NCI-H2107 (cell line): ENCODE results near the gene PKP1.

Experiments used
- DNase-seq: peaks from one replicate; lab custom pipeline; 2025; lab: John Stamatoyannopoulos, UW

PKP1 gene

DNA sequence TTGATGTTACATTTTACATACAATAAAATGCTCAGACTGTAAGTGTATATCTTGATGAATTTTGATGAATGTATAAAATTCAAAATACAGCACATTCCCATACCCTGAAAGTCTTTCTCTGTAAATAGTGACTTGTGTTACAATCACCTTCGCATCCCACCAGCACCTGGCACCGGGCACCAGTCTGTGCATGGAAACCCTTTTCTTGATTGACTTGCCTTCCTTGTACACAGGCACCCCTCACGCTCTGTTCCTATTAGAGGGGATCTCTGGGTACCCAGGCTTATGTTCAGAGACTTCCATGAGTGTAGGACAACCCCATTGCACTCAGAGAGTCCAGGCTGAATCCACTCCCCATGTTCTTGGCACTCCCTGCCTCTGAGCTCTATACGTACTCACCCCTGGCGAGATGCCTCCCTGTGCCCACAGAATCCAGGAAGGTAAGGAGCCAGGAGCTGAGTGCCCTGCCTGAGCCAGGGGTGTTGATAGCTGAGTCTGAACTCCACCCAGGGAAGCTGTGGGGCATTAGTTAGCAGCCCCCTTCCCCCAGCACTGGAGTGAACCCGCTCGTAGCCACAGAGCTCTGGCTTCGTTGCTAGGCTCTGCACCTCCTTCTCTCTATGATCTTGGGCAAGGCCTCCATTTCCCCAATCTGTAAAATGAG is 22.5 kb upstream of the PKP1 start:
- DNase-seq = no peak

DNA sequence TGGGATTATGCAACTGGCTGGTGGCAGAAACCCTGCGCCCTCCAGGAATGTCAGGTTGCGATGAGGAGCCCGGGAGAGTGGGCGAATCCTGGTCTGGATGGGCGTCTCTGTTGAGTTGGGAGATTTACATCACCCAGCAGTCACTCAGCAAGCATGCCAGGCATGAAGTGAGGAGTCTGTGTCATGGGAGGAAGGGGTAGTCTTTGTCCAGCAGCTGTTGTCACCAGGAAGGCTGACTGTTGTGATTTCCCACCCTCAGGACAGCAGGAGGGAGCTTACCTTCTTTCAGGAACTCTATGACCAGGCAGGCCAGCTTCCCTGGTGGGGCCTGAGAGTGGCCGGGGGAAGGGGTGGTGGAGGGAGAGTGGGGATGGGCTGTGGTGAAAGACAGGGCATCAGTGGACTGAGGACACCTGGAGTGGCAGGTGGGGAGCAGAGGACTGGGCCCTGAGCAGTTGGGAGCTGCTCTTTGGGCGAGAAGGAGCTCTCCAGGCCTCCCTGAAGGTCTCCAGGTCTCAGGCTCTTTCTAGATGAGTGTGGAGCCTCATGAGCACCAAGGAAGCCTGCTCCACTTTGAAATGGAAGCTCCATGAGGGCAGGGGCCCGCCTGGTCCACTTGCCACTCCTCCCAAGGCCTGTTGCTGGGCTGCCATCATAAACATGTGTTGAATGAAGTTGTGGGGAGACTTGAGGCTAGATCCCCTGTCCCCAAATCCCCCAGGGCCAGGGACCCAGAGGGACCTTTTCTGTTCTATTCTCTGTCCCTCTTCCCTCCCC is 21.3 kb upstream of the PKP1 start:
- DNase-seq = no peak

DNA sequence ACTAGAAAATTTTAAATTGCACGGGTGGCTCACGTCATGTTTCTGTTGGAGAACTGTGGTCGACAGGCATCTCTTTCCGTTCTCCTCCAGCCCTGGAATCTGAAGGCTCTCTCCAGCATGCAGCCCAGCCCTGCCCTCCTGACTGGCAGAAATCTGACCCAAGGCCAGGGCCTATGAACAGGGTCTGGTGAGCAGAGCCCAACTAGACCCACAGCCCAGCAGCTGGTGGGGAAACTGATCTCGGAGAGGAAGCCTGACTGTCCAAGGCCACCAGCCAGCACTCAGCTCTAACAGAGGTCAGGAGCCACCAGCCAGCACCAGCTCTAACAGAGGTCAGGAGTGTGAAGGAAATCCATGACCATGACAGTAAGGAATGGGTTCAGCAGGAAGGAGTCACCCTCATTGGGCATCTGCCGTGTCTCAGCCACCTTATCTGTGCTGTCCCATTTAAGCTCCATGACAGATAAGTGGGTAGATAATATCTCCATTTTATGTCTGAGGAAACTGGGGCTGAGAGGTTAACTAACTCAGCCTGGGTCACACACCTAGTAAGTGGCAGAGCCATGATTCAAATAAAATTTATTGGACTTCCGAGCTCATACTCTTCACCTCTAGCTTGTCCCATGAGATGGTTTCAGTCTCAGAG is 20.2 kb upstream of the PKP1 start:
- DNase-seq = no peak

DNA sequence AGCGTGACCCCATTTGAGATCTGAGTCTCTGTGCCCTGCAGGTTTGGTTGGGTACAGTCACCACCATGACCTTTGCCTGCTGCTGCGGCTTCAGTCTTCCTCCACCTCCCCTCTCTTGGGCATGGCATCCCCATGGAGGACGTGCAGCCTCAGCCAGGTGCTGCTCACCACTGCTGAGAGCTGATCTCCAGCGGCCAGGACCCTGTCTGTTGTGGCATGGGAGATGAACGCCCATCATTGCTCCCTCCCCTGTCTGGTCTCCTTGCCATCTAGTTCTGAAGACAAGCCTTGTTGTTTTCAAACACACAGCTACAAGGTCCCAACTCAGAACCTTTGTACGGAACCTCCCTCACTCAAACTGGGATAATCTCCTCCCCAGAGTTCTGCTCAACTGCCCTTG is 19.2 kb upstream of the PKP1 start:
- DNase-seq = no peak

DNA sequence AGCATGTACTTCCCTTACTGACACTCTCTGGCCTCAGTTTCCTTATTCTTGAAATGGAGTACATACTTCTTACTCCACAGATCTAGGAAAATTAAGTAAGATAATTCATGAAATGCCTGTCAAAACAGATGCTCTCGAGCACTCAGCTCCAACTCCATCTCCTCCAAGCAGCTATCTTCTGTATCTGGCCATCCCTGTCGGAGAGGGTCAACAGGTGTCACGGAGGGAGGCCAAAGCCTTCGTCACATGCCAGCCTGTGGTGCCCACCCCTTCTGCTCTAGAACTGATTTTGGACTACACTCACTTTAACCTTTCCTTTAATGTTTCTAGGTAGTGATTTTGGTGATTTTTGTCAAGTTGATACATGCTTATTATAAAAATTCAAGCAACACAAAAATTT is 18.8 kb upstream of the PKP1 start:
- DNase-seq = no peak

DNA sequence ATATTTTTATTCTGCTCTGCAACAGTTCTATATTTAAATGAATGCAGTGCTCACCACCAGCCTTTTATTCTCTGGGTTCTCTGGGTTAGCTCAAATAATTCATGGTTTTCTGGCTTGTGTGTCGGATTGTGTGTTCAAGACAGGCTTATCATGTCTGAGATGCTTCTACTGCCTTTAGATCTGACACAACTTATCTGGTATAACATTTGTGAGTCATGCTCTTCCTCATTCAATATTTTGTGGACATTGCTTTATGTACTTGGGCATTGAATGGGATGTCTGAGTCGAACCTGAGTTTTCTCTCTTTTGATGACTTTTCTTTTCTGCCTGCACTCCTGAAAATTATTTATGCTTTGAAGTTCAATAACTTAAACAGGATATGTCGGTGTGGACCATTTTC is 17.6 kb upstream of the PKP1 start:
- no peak for DNase-seq

DNA sequence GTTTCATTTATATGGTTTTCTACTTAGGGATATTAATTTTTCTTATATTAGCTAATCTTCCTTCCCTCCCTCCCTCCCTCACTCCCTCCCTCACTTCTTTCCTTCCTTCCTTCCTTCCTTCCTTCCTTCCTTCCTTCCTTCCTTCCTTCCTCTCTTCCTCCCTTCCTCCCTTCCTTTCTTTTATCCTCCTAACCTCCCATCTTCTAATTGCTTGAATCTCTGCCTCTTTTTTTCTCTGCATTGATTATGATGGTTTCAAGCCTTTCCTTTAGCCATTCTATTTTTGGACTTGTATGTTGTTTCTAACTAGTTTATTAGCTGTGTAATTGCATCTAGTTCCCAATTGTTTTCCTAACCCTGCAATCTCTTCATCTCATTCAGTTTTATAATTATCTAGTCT is 17.0 kb upstream of the PKP1 start:
- no peak for DNase-seq

DNA sequence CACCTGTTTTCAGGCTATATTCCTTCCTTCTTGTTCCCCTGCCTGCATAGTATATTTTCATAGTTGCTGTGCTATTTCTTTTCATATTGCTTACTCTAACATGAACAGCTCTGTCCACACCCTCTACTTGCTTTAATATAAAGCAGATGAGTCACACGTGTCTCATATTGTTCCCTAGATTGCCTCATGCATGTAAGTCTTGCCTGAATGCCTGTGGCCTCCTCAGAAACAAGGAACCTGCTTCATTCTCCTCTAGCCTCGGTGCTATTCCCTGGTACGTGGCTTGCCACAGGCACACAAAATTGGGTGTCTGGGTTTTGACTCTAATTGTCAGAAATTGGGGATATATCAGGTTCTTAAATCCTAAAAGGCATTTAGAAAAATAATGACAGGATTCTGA is 16.5 kb upstream of the PKP1 start:
- no peak for DNase-seq

DNA sequence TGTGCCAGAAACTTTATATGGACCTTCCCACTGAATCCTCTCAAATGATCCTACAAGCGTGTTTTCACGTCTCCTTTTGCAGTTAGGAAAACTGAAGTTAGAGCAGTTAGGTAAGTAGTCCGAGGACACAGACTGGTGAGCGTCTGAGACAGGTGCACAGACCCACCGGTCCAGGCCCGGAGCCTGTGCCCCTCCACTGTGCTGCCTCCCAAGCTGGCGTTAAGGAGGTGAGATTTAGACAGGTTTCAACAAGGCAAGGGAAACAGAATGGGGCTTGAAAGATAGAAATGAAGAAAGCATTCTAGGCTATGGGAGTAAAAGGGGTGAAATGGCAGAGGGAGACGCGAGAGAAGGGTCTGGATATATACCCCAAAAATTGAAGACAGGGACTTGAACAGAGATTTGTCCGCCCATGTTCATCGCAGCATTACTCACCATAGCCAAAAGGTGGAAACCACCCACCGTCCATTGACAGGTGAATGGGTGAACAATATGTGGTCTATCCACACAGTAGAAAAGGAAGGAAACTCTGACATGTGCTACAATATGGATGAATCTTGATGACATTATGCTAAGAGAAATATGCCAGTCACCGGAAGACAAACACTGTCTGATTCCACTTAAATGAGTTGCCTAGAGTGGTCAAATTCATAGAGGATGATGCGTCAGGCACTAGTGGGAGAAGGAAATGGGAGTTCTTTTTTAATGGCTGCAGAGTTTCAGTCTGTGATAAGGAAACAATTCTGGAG is 15.7 kb upstream of the PKP1 start:
- DNase-seq = no peak

DNA sequence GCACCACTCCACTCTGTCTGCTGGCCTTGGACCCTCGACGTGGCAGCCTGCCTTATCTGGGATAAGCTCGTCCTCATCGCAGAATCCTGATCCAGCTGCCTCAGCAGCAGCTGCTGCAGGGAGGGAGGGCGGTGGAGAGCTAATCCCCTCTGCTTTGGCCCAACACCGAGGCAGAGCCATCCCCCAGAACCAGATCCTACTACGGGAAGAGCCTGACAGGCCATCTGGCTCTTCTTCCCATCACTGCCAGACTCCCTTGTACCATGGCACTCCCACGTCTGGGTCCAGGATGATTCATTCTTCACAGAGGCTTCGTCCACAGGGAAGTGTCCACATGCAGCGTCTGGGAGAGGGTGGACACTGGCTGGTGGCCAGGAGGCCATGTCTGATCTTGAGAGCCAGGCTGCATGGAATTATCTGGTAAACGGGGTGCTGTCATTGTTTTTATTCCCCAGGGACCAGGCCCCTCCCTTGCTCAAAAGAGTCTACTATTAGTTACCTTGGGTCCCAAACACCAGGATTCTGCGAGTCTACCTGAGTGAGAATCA is 14.6 kb upstream of the PKP1 start:
- no peak for DNase-seq

DNA sequence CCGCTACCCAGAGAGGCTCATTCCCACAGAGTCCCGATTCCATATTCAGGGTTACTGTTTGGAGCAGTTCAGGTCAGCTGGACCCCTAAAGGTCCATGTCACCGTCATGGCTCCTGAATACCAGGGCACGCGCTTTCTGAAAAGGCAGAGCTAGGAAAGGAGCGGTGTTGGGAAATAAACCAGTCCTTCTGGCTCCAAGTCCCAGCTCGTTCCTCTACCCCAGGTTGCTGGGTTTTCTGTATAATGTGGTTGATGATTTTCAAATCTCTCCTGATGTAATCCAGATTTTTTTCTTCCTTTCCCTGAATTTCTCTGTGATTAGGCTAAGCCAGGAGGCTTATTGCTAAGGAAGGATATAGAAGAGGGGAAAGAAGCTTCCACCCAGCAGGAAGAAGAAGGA is 14.0 kb upstream of the PKP1 start:
- DNase-seq = no peak

DNA sequence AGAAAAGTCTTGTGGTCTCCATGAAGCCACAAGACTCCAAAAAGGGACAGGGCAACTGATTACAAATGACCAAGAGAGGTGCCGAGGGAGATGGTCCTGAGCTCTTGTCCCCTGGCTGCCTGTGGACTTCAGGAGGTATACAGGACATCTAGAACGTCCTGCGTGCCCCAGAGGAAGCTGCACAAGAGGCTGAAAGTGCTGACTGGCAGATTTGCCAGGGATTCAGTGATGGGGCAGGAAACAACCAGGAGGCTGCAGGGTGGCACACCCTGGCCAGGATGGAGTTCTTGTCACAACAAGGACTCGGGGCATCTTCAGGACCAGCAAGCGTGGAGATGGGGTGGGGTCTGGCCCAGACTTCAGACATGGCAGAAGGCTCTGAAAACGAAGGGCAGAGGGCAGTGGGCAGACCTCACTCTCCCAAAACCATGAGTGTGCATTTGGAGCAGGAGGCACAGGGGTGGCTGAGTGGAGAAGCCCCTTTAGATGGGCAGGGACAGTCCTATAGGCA is 13.4 kb upstream of the PKP1 start:
- no peak for DNase-seq

DNA sequence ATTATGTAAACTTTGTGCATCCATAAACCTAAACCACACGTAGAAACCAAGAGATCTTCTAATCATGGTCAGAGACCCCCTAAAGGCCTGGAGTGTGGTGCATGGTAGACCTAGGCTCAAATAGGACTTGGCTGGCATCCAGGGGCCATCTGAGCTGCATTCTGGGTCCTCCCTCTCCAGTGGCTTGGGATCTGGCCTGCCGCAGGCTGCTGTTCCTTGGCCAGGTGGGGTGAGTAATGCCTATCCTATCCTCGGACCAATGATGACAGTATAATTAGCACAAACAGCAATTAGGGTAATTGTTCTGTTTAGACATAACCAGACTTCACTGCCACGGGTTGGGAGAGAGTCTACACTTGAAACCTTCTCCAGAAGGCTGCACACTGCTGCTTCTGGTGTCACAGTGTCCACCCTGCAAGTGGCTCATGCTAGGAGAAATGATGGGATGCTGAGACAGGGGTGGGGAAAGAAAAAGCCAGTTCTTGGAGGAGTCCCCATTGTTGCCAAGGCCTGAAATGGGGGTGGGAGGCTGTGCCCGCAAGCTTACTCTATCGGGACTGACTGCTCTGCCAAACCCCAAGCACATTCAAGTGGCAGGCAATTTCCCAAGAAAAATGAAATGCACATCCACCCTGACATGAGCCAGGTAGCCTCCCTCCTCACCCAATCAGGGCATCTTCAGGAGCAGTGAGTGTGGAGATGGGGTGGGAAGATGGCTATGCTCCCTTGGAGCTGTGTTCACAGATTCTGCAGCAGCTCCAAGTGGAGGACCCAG is 12.5 kb upstream of the PKP1 start:
- no peak for DNase-seq

DNA sequence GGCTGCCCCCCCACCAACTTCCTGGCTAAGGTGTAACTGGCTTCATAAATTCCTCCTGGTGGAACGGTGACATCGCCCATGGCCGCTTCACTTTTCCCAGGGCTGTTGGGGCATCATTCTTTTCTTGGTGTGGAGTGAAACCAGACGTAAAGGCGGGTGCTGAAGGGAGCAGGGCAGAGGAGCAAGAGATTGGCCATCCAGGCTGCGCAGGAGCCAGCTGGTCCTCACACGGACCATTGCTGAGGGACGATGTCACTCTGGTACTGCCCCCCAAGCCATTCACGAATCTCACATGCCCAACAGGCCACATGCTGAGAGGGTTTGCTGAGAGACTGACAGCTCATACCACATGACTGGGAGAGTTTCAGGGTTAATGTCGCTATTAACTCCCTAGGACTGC is 10.5 kb upstream of the PKP1 start:
- DNase-seq = no peak

DNA sequence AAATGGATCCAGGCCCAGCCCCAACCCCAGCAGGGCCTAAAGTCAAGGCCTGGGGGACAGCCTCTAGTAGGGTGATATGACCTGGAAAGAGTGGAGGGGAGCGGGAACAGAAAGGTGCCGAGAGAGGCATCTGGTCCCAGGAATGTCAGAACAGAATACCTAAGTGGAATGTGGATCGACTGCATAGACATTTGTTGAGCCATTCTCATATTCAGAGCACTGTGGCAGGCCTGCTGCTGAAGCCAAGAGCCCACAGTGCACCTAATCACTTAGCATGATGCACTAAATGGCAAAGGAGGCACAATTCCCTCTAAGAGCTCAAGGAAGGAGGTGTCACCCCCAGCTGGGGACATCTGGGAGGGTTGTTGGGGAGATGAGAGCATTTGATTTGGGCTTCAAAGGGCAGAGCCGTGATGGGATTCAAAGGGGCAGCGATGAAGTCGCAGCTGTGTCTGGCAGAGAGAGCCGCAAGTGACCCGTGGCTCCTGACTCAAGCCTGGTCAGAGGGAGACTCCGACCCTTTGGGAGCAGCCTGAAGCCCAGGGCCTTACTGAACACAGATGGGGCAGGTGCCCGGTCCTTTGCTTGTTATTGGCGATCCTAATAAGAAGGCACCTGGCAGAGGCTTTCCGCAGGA is 8.6 kb upstream of the PKP1 start:
- DNase-seq = no peak

DNA sequence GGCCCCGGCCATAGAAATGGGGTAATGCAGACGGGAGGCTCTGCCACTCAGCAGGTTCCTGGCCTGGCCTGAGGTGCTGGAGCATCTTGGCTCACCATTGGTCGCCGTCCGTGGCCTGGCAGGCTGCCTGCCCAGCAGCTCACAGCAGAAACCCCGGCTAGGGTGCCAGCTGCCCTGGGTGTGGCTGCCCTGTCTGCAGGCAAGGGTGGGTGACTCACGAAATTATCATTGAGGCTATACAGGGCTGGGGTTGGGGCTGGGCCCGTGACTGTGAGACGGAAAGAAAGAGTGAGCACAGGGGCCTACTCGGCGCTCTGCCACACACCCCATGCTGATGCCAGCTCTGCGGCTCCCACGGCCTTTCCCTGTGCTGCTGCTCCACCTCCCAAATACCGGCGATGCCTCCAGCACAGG is 8.0 kb upstream of the PKP1 start:
- no peak for DNase-seq

DNA sequence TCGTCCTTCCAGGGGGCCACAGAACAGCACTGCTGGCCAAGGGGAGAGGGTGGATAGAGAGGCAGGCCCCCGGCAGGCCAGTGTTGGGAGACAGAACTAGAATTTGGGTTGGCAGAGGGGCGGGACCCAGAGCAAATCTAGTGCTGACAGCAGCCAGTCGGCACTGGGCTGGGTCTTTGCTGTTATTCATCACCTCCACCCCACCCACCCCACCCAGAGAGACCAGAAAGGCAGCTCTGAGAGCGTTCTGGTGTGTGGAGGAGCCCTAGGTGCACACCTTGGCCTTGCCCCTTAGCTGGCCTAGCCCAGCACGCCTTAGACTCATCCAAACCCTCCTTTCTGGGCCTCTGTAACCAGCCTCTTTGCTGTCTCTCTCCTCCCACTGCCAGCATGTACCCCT is 6.4 kb upstream of the PKP1 start:
- no peak for DNase-seq

DNA sequence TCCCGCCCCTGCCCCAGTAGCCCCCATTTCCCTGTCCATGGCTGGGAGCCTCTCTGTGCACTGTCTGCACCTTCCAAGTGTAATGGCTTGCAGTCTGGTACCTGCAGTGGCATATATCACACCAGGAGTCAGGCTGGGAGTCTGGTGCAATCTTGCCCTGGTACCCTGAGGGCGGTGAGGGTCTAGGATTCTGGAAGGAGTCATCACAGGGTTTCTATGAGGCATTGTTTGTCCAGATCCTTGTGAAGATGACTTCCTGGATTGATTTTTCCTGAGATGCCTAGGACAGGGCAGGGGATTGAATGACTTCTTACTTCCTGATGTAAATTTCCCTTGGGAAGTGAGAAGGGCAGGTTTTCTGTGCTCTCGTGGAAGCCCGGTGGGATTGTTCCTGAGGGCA is 5.9 kb upstream of the PKP1 start:
- no peak for DNase-seq

DNA sequence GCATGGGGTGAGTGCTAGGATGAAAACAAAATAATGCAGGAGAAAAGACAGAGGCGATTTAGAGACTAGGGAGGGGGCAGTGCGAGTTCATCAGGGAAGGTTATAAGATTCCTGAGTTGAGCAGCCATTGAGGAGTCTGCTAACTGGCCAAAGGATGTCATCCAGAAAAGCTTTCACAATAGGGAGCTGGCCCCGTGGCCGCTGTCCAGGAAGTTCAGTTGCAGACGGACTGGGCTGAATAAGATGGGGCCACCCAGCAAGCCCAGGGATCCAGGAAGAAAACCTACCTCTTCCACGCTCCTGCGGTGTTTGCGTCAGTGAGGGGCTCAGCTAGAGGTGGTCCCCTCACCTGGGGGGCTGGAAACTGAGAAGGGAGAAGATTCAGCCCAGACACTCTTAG is 4.0 kb upstream of the PKP1 start:
- no peak for DNase-seq

DNA sequence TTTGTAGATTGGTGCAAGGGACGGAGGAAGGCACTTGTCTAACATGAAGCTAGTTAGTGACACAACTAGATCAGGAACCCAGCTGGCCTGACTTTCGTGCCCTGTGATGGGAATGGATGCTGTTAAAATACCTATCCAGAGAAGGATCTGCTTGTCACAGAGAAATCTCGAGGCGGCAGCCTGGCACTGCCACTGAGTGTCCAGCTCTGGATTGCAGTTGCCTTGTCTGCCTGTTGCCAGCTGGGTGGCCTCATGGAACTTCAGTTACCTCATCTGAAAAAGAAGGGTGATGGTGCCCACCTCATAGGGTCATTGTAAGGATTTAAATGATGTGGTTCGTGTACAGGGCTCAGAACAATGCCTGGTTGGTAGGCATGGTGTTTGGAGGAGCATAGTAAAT is 2.4 kb upstream of the PKP1 start:
- no peak for DNase-seq

DNA sequence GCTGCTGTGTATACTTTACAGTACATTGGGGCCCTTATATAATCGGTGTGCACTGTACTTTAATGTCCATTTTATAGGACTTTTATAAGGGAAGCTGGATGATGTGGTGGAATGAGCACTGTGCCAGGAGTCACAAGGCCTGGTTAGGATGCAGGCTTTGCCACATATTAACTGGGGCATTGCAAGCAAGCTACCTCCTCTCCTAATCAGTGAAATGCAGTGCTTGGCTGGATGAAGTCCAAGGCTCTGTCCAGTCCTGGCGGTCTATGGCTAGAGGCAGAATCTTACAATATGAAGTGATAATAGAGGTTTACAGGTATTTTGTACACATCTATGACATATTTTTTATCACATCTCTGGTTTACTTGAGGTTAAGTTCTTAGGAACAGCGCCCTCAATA is 1.7 kb upstream of the PKP1 start:
- no peak for DNase-seq
